Measurements from ENCODE around the gene EHBP1L1. TPM values are rescaled to one million over a fixed set of nuclear protein-coding genes. Genes with fewer than 3 reads are reported as not detected.

EHBP1L1 gene
- polyA plus RNA-seq, 3 donors = 29.6 to 507 (median 42.6) TPM

GRCh38 chr11:65618763-65619162 lies 42.9 kb downstream of the EHBP1L1 start:
- Histone ChIP-seq H3K9me3 (replicated peaks in 1 of 2; ENCODE audit: control insufficient read depth in 1 of 2, insufficient read depth in 1 of 2, low read length in 2 of 2) (no peaks in the 10 kb centered on the region), H3K4me3 (replicated peaks in 1 of 3; ENCODE audit: low read depth in 2 of 3, low read length in 3 of 3) (no peak overlapping the region), H3K79me2 (ENCODE audit: insufficient read depth, low read length) (peaks cover 63% of the 10 kb centered on the region), H3K4me2 (replicated peaks; ENCODE audit: extremely low read depth, low read length, poor library complexity, severe bottlenecking) (no peak overlapping the region), H3K4me1 (ENCODE audit: control insufficient read depth in 1 of 2, insufficient read depth in 2 of 2, low read length in 2 of 2) (peaks cover 12 to 22% of the 10 kb centered on the region in 2 donors), H3K27ac (ENCODE audit: low read depth in 1 of 2, low read length in 2 of 2) (no peak overlapping the region), H3K27me3 (ENCODE audit: control insufficient read depth in 2 of 2, insufficient read depth in 2 of 2, low read length in 2 of 2) (no peaks in the 10 kb centered on the region), H2AFZ (ENCODE audit: insufficient read depth, low read depth, low read length, poor library complexity, severe bottlenecking) (no peak overlapping the region), H4K20me1 (ENCODE audit: insufficient read depth, low read length) (peaks cover 77% of the 10 kb centered on the region), H3K9ac (ENCODE audit: insufficient read depth, low read length, poor library complexity, severe bottlenecking) (no peak overlapping the region), H3K36me3 (replicated peaks in 1 of 2; ENCODE audit: control insufficient read depth in 1 of 2, insufficient read depth in 2 of 2, low read length in 2 of 2) (peaks cover 65 to 68% of the 10 kb centered on the region in 2 donors)
- Mint-ChIP-seq H3K27ac (no peak overlapping the region), H3K27me3 (ENCODE audit: low read depth in 3 of 3) (no peaks in the 10 kb centered on the region), H3K36me3 (peaks cover 45 to 75% of the 10 kb centered on the region in 2 donors), H3K9me3 (peaks cover 0 to 1% (median 0%) of the 10 kb centered on the region in 7 donors), H3K4me3 (no peak overlapping the region), H3K4me1 (peaks cover 13% of the 10 kb centered on the region)
- WGBS (ENCODE audit: insufficient coverage) = 96% methylated on average over 9 of the region's 14 CpGs
- intact Hi-C loops (cut with micrococcal nuclease) = loop anchor here (5.0 to 10.0 kb wide), 2 partner anchors 34 to 74 kb away; no protein-coding TSS in a partner anchor
- no peak for TF ChIP-seq CTCF (IDR thresholded peaks at IDR 0.05)
- no peak for DNase-seq

- Histone ChIP-seq H3K9me3 (replicated peaks in 1 of 2; ENCODE audit: control insufficient read depth in 1 of 2, insufficient read depth in 1 of 2, low read length in 2 of 2) (no peaks in the 10 kb centered on the region), H3K27me3 (ENCODE audit: control insufficient read depth in 2 of 2, insufficient read depth in 2 of 2, low read length in 2 of 2) (no peaks in the 10 kb centered on the region), H3K4me3 (replicated peaks in 1 of 3; ENCODE audit: low read depth in 2 of 3, low read length in 3 of 3) (no peak overlapping the region), H3K79me2 (ENCODE audit: insufficient read depth, low read length) (peaks cover 57% of the 10 kb centered on the region), H3K9ac (ENCODE audit: insufficient read depth, low read length, poor library complexity, severe bottlenecking) (no peak overlapping the region), H3K36me3 (replicated peaks in 1 of 2; ENCODE audit: control insufficient read depth in 1 of 2, insufficient read depth in 2 of 2, low read length in 2 of 2) (peaks cover 71 to 75% of the 10 kb centered on the region in 2 donors), H3K4me1 (ENCODE audit: control insufficient read depth in 1 of 2, insufficient read depth in 2 of 2, low read length in 2 of 2) (peaks cover 12 to 20% of the 10 kb centered on the region in 2 donors), H2AFZ (ENCODE audit: insufficient read depth, low read depth, low read length, poor library complexity, severe bottlenecking) (no peak overlapping the region), H3K27ac (ENCODE audit: low read depth in 1 of 2, low read length in 2 of 2) (no peak overlapping the region), H4K20me1 (ENCODE audit: insufficient read depth, low read length) (peaks cover 79% of the 10 kb centered on the region), H3K4me2 (replicated peaks; ENCODE audit: extremely low read depth, low read length, poor library complexity, severe bottlenecking) (no peak overlapping the region)
- no peak overlapping the region for H3K27ac Mint-ChIP-seq
- H3K4me1 Mint-ChIP-seq = peaks cover 13% of the 10 kb centered on the region
- H3K4me3 Mint-ChIP-seq = no peak overlapping the region
- no peak for DNase-seq
- H3K9me3 Mint-ChIP-seq = peaks cover 0 to 1% (median 0%) of the 10 kb centered on the region in 7 donors
- H3K27me3 Mint-ChIP-seq (ENCODE audit: low read depth in 3 of 3) = no peaks in the 10 kb centered on the region
- no peak for TF ChIP-seq CTCF (IDR thresholded peaks at IDR 0.05)
- peaks cover 50 to 82% of the 10 kb centered on the region in 2 donors for H3K36me3 Mint-ChIP-seq
- intact Hi-C loops (cut with micrococcal nuclease) = loop anchor here (5.0 to 10.0 kb wide), 2 partner anchors 33 to 75 kb away; no protein-coding TSS in a partner anchor
- 97% methylated on average over 21 of the region's 29 CpGs for WGBS (ENCODE audit: insufficient coverage)
Measured at GRCh38 chr11:65619281-65619928, 43.6 kb downstream of the EHBP1L1 start.
